NB4 (cell line): ENCODE data around the gene RBFOX1.

Experiments
- DNase-seq: peaks from one replicate; pipeline ENCODE4 v3.0.0; 2010; ENCODE audit warnings: low read depth
- H3K4me3 ChIP-seq: one replicate; pipeline ENCODE4 v1.5.1; 2011; ENCODE audit warnings: mild to moderate bottlenecking, low read depth, low read length, moderate library complexity
- CTCF ChIP-seq: IDR thresholded peaks from one replicate; pipeline ENCODE4 v1.5.1; 2012; ENCODE audit warnings: low read depth, low read length
- MAX ChIP-seq: IDR thresholded peaks from 2 replicates; pipeline ENCODE4 v1.6.1; 2011; ENCODE audit warnings: low read depth, low read length
- MYC ChIP-seq: IDR thresholded peaks from 2 replicates; pipeline ENCODE4 v1.6.1; 2011; ENCODE audit warnings: low read depth, low read length
- POLR2A ChIP-seq: IDR thresholded peaks from 2 replicates; pipeline ENCODE4 v1.6.1; 2011; ENCODE audit warnings: mild to moderate bottlenecking; ENCODE audit not compliant: insufficient read length; ENCODE audit errors: extremely low read depth

Gene RBFOX1

GRCh38 chr16:7334801-7335560, 2.3 kb downstream of the RBFOX1 start:
- DNase-seq, result no peak
- no peak overlapping the region for H3K4me3 ChIP-seq
- no peak for TF ChIP-seq MYC
- no peak for TF ChIP-seq CTCF
- TF ChIP-seq POLR2A, result no peak
- TF ChIP-seq MAX, result no peak

- DNase-seq, result no peak
- H3K4me3 ChIP-seq, result no peak overlapping the region
- TF ChIP-seq CTCF (no peak), MAX (no peak), MYC (no peak), POLR2A (no peak)
These were observed 3.5 kb downstream of the RBFOX1 start for GRCh38 chr16:7335991-7336634.

DNA sequence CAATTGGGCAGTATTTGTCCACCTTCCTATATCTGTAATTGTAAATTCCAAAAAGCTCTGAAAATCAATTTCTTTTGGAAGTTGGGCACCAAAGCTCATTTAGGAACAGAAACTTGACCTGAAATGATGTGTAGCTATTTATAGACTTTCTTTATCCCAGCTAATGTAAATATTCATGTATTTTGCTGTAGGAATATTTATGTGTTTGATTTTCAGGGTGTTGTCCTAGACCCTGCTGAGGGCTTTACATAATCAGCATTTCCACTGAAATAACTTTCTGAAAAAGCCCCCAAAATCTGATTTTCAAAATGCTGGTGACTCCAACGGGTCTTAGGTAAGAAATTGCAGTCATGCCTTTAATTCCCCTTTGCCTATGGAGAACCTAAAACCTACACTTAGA, 4.1 kb downstream of the RBFOX1 start:
- no peak overlapping the region for H3K4me3 ChIP-seq
- no peak for DNase-seq
- TF ChIP-seq MYC, result no peak
- TF ChIP-seq CTCF, result no peak

- no peak for DNase-seq
- TF ChIP-seq MAX (no peak), MYC (no peak), POLR2A (no peak), CTCF (no peak)
- no peak overlapping the region for H3K4me3 ChIP-seq
These were observed 6.2 kb downstream of the RBFOX1 start for GRCh38 chr16:7338826-7339225.

DNA sequence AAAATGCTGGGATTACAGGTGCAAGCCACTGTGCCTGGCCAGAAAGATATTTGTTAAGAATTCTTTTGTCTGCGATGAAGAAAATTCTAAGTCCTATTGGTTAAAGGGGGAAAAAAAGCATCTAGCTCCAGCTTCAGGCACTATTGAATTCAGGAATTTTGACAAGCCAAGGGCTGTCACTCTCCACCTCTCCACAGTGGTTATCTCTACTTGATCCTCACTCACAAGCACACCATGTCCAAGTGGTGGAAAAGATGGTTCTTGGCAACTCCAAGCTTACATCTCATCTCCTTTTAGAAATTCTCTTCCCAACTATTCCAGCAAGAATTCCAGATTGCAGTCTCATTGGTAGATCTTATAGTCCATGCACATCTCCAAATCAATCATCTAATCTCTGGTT, 7.1 kb downstream of the RBFOX1 start:
- H3K4me3 ChIP-seq, result no peak overlapping the region
- no peak for DNase-seq
- TF ChIP-seq MAX, result no peak
- TF ChIP-seq CTCF, result no peak
- no peak for TF ChIP-seq MYC
- no peak for TF ChIP-seq POLR2A

GRCh38 chr16:7340938-7341337, 8.3 kb downstream of the RBFOX1 start:
- H3K4me3 ChIP-seq, result no peak overlapping the region
- TF ChIP-seq POLR2A (no peak), CTCF (no peak), MYC (no peak), MAX (no peak)

More at GRCh38 chr16:7340938-7341337, 8.3 kb downstream of the RBFOX1 start:
- DNase-seq, result no peak
